ENCODE results near the gene FAM89B.

GRCh38 chr11:65549096-65549495 lies 23.2 kb upstream of the FAM89B start:
- TF ChIP-seq CTCF (IDR thresholded peaks at IDR 0.05) = no peak
- no peak for TF ChIP-seq POLR2A (IDR thresholded peaks at IDR 0.05)
